UCSD-AML1 (cell line): ENCODE results near the gene ZNF536.
"Not testable (repeated sequence)": the region's sequence is repeated elsewhere in the genome, so short reads cannot be mapped to it uniquely, and the experiment has no call there.

Experiments used
- DNase-seq: peaks from one replicate; lab custom pipeline; 2025; ENCODE audit not compliant: unreplicated experiment; lab: John Stamatoyannopoulos, UW

The ZNF536 gene

GRCh38 chr19:30408734-30409301, 36.6 kb downstream of the ZNF536 start:
- no peak for DNase-seq

GRCh38 chr19:30411714-30412113, 39.5 kb downstream of the ZNF536 start:
- DNase-seq: no peak

- no peak for DNase-seq
Observed at GRCh38 chr19:30416375-30416774, 44.2 kb downstream of the ZNF536 start.

GRCh38 chr19:30417166-30417565, 45.0 kb downstream of the ZNF536 start:
- DNase-seq: not testable (repeated sequence)

GRCh38 chr19:30419568-30420180, 47.5 kb downstream of the ZNF536 start:
- DNase-seq: no peak

GRCh38 chr19:30420316-30420715, 48.1 kb downstream of the ZNF536 start:
- no peak for DNase-seq

- no peak for DNase-seq
Observed at GRCh38 chr19:30420881-30421280, 48.7 kb downstream of the ZNF536 start.

- DNase-seq: no peak
Observed at GRCh38 chr19:30421571-30421970, 49.4 kb downstream of the ZNF536 start.

- DNase-seq: no peak
Observed at GRCh38 chr19:30423481-30423880, 51.3 kb downstream of the ZNF536 start.

- no peak for DNase-seq
Observed at GRCh38 chr19:30425885-30426838, 54.0 kb downstream of the ZNF536 start.

- DNase-seq: no peak
Observed at GRCh38 chr19:30426864-30427263, 54.7 kb downstream of the ZNF536 start.

GRCh38 chr19:30428092-30428680, 56.0 kb downstream of the ZNF536 start:
- DNase-seq: no peak

GRCh38 chr19:30428844-30429243, 56.7 kb downstream of the ZNF536 start:
- no peak for DNase-seq

- no peak for DNase-seq
Observed at GRCh38 chr19:30430206-30430734, 58.1 kb downstream of the ZNF536 start.

GRCh38 chr19:30431591-30431990, 59.4 kb downstream of the ZNF536 start:
- DNase-seq: no peak

GRCh38 chr19:30434797-30435594, 62.8 kb downstream of the ZNF536 start:
- no peak for DNase-seq

GRCh38 chr19:30437869-30438268, 65.7 kb downstream of the ZNF536 start:
- DNase-seq: no peak

- DNase-seq: no peak
Observed at GRCh38 chr19:30439310-30439709, 67.1 kb downstream of the ZNF536 start.

- DNase-seq: no peak
Observed at GRCh38 chr19:30441011-30441410, 68.8 kb downstream of the ZNF536 start.

- DNase-seq: no peak
Observed at GRCh38 chr19:30442674-30443073, 70.5 kb downstream of the ZNF536 start.
